ACC112 (cell line): ENCODE measurements around the gene CHD9.

Experiments used
- H2AFZ ChIP-seq: fragments of 200-600 bp; sonication (generic); one replicate; pipeline ENCODE4 v1.6.0; 2017; ENCODE audit warnings: antibody characterized with exemption, low read length; ENCODE audit not compliant: unreplicated experiment
- H3K27ac ChIP-seq: fragments of 200-600 bp; sonication (generic); 2 replicates; pipeline ENCODE4 v1.5.1; 2014; ENCODE audit warnings: low read depth, mild to moderate bottlenecking, antibody characterized with exemption, low read length, moderate library complexity
- H3K27me3 ChIP-seq: fragments of 200-600 bp; sonication (generic); 2 replicates; pipeline ENCODE4 v1.6.1; 2014; ENCODE audit warnings: mild to moderate bottlenecking, antibody characterized with exemption, low read length, moderate library complexity, mixed read lengths; ENCODE audit not compliant: insufficient read depth
- H3K36me3 ChIP-seq: fragments of 200-600 bp; sonication (generic); 2 replicates; pipeline ENCODE4 v1.6.1; 2016; ENCODE audit warnings: mild to moderate bottlenecking, antibody characterized with exemption, low read length, moderate library complexity, mixed read lengths; ENCODE audit not compliant: insufficient read depth
- H3K4me1 ChIP-seq: fragments of 200-600 bp; sonication (generic); one replicate; pipeline ENCODE4 v1.6.1; 2016; ENCODE audit warnings: low read length, mixed read lengths; ENCODE audit not compliant: insufficient read depth, unreplicated experiment, control insufficient read depth
- H3K4me3 ChIP-seq: fragments of 200-600 bp; sonication (generic); 2 replicates; pipeline ENCODE4 v1.5.1; 2014; ENCODE audit warnings: mild to moderate bottlenecking, low read depth, low read length
- H3K79me2 ChIP-seq: fragments of 200-600 bp; sonication (generic); one replicate; pipeline ENCODE4 v1.6.0; 2016; ENCODE audit warnings: low read length; ENCODE audit not compliant: control insufficient read depth, unreplicated experiment, insufficient read depth

The CHD9 gene

GRCh38 chr16:53372992-53373871, 318.4 kb downstream of the CHD9 start:
- Histone ChIP-seq H3K36me3 (no peaks in the 10 kb centered on the region), H3K27me3 (peaks cover 71% of the 10 kb centered on the region), H3K4me3 (no peak overlapping the region), H3K4me1 (no peaks in the 10 kb centered on the region), H2AFZ (no peak overlapping the region), H3K79me2 (no peaks in the 10 kb centered on the region), H3K27ac (no peak overlapping the region)

- H3K79me2 ChIP-seq = no peaks in the 10 kb centered on the region
- no peak overlapping the region for H3K4me3 ChIP-seq
- H2AFZ ChIP-seq = no peak overlapping the region
- H3K27ac ChIP-seq = no peak overlapping the region
- no peaks in the 10 kb centered on the region for H3K36me3 ChIP-seq
- H3K27me3 ChIP-seq = peaks cover 65% of the 10 kb centered on the region
- no peaks in the 10 kb centered on the region for H3K4me1 ChIP-seq
Observed at GRCh38 chr16:53374800-53375199, 320.0 kb downstream of the CHD9 start.

DNA sequence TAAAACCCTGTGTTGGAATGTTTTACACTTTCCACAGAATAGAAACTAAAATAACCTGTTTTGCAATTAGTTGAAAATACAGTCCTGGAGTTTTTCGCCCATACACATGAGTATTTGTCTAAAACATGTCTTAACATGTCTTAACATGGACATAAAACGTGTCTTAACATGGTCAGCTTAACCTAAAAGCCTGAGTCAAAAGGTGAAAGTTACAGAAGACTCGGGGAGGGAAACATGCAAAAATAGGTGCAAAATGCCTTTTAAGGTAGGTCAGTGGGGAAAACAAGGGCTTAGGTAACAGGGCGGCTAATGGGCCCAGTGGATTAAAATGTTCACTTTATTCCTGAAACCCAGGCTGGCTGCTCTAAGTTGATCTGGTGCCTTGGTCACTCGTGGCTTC, 323.3 kb downstream of the CHD9 start:
- Histone ChIP-seq H3K79me2 (no peaks in the 10 kb centered on the region), H3K27ac (no peak overlapping the region), H3K4me1 (no peaks in the 10 kb centered on the region), H3K27me3 (peaks cover 34% of the 10 kb centered on the region), H2AFZ (no peak overlapping the region), H3K4me3 (no peak overlapping the region), H3K36me3 (no peaks in the 10 kb centered on the region)
